PFSK-1 (cell line): ENCODE results near the gene KCNJ4.

ENCODE experiments used
- POLR2AphosphoS5 ChIP-seq: IDR thresholded peaks from 2 replicates; pipeline ENCODE4 v1.6.1; 2012; ENCODE audit warnings: low read depth, mild to moderate bottlenecking, control low read depth, low read length, moderate library complexity
- TF ChIP-seq, protein P1 (sequence below), 2 experiments: IDR thresholded peaks; 2 replicates each; pipeline versions ENCODE4 v1.6.1 to v1.8.0; 2011 to 2012; ENCODE audit warnings: low read depth in 2 of 2, low read length in 2 of 2, control low read depth in 1 of 2, inconsistent platforms in 1 of 2, mild to moderate bottlenecking in 1 of 2, moderate library complexity in 1 of 2; ENCODE audit not compliant: insufficient read depth in 1 of 2

DNA sequence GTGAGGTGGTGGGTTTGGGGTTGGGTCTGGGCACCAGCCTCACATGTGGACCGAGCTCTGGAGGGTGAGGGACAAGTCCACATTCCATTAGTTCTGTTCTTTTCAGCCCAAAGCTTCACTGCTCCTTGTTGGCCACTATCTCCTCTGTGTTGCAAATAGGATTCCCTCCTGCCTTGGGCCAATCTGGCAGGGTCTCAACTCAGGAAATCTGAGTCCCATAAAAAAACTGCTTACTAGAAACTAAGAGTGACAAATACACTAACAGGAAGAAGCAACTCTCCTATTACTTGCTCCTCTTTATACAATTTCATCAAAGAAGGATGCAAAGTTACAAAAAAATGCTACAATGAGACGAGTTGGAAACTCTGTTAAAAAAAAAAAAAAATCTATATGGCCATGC, 71.6 kb downstream of the KCNJ4 start:
- TF ChIP-seq POLR2AphosphoS5, result no peak
- TF ChIP-seq, protein P1, sequence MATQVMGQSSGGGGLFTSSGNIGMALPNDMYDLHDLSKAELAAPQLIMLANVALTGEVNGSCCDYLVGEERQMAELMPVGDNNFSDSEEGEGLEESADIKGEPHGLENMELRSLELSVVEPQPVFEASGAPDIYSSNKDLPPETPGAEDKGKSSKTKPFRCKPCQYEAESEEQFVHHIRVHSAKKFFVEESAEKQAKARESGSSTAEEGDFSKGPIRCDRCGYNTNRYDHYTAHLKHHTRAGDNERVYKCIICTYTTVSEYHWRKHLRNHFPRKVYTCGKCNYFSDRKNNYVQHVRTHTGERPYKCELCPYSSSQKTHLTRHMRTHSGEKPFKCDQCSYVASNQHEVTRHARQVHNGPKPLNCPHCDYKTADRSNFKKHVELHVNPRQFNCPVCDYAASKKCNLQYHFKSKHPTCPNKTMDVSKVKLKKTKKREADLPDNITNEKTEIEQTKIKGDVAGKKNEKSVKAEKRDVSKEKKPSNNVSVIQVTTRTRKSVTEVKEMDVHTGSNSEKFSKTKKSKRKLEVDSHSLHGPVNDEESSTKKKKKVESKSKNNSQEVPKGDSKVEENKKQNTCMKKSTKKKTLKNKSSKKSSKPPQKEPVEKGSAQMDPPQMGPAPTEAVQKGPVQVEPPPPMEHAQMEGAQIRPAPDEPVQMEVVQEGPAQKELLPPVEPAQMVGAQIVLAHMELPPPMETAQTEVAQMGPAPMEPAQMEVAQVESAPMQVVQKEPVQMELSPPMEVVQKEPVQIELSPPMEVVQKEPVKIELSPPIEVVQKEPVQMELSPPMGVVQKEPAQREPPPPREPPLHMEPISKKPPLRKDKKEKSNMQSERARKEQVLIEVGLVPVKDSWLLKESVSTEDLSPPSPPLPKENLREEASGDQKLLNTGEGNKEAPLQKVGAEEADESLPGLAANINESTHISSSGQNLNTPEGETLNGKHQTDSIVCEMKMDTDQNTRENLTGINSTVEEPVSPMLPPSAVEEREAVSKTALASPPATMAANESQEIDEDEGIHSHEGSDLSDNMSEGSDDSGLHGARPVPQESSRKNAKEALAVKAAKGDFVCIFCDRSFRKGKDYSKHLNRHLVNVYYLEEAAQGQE (IDR thresholded peaks at IDR 0.05; ENCODE audit: insufficient read depth in 1 of 2, low read depth in 2 of 2, low read length in 2 of 2), result no peak
